Measurements from ENCODE around the gene RNU7-1.
A peak's percentile ranks its signal among the peaks of the same experiment; 100 is the strongest.

Gene RNU7-1

GRCh38 chr12:6936636-6937480, 6.8 kb upstream of the RNU7-1 start:
- H3K27ac ChIP-seq: peak overlapping the region; percentile 87
- H3K4me1 ChIP-seq (ENCODE audit: low read depth, poor library complexity, severe bottlenecking): peaks cover 6% of the 10 kb centered on the region
- no peaks in the 10 kb centered on the region for H3K36me3 ChIP-seq (ENCODE audit: insufficient read depth)
- H3K9ac ChIP-seq: peak overlapping the region; percentile 97
- H2AFZ ChIP-seq (ENCODE audit: low read depth): no peak overlapping the region; the same call in 1 of the 2 replicates
- H3K27me3 ChIP-seq (ENCODE audit: insufficient read depth, low read depth): no peaks in the 10 kb centered on the region
- peak overlapping the region; percentile 68 for H3K4me2 ChIP-seq
- no peak for TF ChIP-seq CTCF (conservative IDR thresholded peaks at IDR 0.05; ENCODE audit: low read depth, low read length)
- H4K20me1 ChIP-seq (ENCODE audit: insufficient read depth): no peaks in the 10 kb centered on the region
- H3K79me2 ChIP-seq (ENCODE audit: insufficient read depth, low read depth): no peaks in the 10 kb centered on the region; the same call in 1 of the 2 replicates
- H3K4me3 ChIP-seq (IDR thresholded peaks at IDR 0.05; ENCODE audit: insufficient read depth, low read depth, low read length): no peak overlapping the region

GRCh38 chr12:6937481-6938352, 5.9 kb upstream of the RNU7-1 start:
- Histone ChIP-seq H2AFZ (ENCODE audit: low read depth) (peak overlapping the region; percentile 57), H3K4me1 (ENCODE audit: low read depth, poor library complexity, severe bottlenecking) (peaks cover 8% of the 10 kb centered on the region), H3K9ac (peak overlapping the region; percentile 97)

GRCh38 chr12:6938353-6939190, 5.0 kb upstream of the RNU7-1 start:
- peaks cover 13% of the 10 kb centered on the region for H3K4me1 ChIP-seq (ENCODE audit: low read depth, poor library complexity, severe bottlenecking)
- no peaks in the 10 kb centered on the region for H3K27me3 ChIP-seq (ENCODE audit: insufficient read depth, low read depth)
- H4K20me1 ChIP-seq (ENCODE audit: insufficient read depth): no peaks in the 10 kb centered on the region
- peak overlapping the region; percentile 49 for H3K4me2 ChIP-seq
- H3K9ac ChIP-seq: peak overlapping the region; percentile 97; the same call in 1 of the 2 replicates
- no peak overlapping the region for H3K4me3 ChIP-seq (IDR thresholded peaks at IDR 0.05; ENCODE audit: insufficient read depth, low read depth, low read length)
- H3K36me3 ChIP-seq (ENCODE audit: insufficient read depth): no peaks in the 10 kb centered on the region
- 0 out of 2 replicates have a peak overlapping the region, but pooled peaks have one; percentile 28 for H2AFZ ChIP-seq (ENCODE audit: low read depth)
- no peak for TF ChIP-seq CTCF (conservative IDR thresholded peaks at IDR 0.05; ENCODE audit: low read depth, low read length)
- H3K79me2 ChIP-seq (ENCODE audit: insufficient read depth, low read depth): no peaks in the 10 kb centered on the region
- H3K27ac ChIP-seq: 0 out of 2 replicates have a peak overlapping the region, but pooled peaks have one; percentile 87

More at GRCh38 chr12:6937481-6938352, 5.9 kb upstream of the RNU7-1 start:
- Histone ChIP-seq H3K79me2 (ENCODE audit: insufficient read depth, low read depth) (no peaks in the 10 kb centered on the region), H3K4me3 (IDR thresholded peaks at IDR 0.05; ENCODE audit: insufficient read depth, low read depth, low read length) (no peak overlapping the region), H3K27ac (peak overlapping the region; percentile 87), H3K4me2 (peak overlapping the region; percentile 68), H3K36me3 (ENCODE audit: insufficient read depth) (no peaks in the 10 kb centered on the region), H4K20me1 (ENCODE audit: insufficient read depth) (no peaks in the 10 kb centered on the region), H3K27me3 (ENCODE audit: insufficient read depth, low read depth) (no peaks in the 10 kb centered on the region)
- peak; percentile 85 for TF ChIP-seq CTCF (conservative IDR thresholded peaks at IDR 0.05; ENCODE audit: low read depth, low read length)

- no peak for TF ChIP-seq CTCF (conservative IDR thresholded peaks at IDR 0.05; ENCODE audit: low read depth, low read length)
- Histone ChIP-seq H3K27ac (no peak overlapping the region), H3K27me3 (ENCODE audit: insufficient read depth, low read depth) (no peaks in the 10 kb centered on the region), H3K36me3 (ENCODE audit: insufficient read depth) (no peaks in the 10 kb centered on the region), H3K79me2 (ENCODE audit: insufficient read depth, low read depth) (no peaks in the 10 kb centered on the region), H3K9ac (no peak overlapping the region), H2AFZ (ENCODE audit: low read depth) (no peak overlapping the region), H4K20me1 (ENCODE audit: insufficient read depth) (no peaks in the 10 kb centered on the region), H3K4me1 (ENCODE audit: low read depth, poor library complexity, severe bottlenecking) (peaks cover 13% of the 10 kb centered on the region), H3K4me2 (no peak overlapping the region), H3K4me3 (IDR thresholded peaks at IDR 0.05; ENCODE audit: insufficient read depth, low read depth, low read length) (no peak overlapping the region)
These were observed 4.5 kb upstream of the RNU7-1 start for GRCh38 chr12:6939191-6939540.

Measured in KMS-11 (cell line).